ENCODE measurements around the gene MRPL37. TPM values are rescaled to one million over a fixed set of nuclear protein-coding genes. Genes with fewer than 3 reads are reported as not detected.
"Not testable (repeated sequence)": the region's sequence is repeated elsewhere in the genome, so short reads cannot be mapped to it uniquely, and the experiment has no call there.

The MRPL37 gene
- total RNA-seq, 2 experiments from 2014 or later, result 206 to 216 TPM

- Mint-ChIP-seq H3K9me3 (no peaks in the 10 kb centered on the region), H3K27me3 (no peaks in the 10 kb centered on the region), H3K4me1 (peaks cover 7% of the 10 kb centered on the region), H3K4me3 (no peak overlapping the region), H3K27ac (peak overlapping the region; percentile 64), H3K36me3 (peaks cover 19% of the 10 kb centered on the region)
- no peak for DNase-seq
These were observed 21.3 kb downstream of the MRPL37 start for GRCh38 chr1:54221113-54221834.

- peak overlapping the region; percentile 11 for H3K27ac Mint-ChIP-seq
- H3K4me3 Mint-ChIP-seq, result no peak overlapping the region
- no peaks in the 10 kb centered on the region for H3K27me3 Mint-ChIP-seq
- no peak for DNase-seq
- no peaks in the 10 kb centered on the region for H3K9me3 Mint-ChIP-seq
- peaks cover 4% of the 10 kb centered on the region for H3K4me1 Mint-ChIP-seq
- peaks cover 12% of the 10 kb centered on the region for H3K36me3 Mint-ChIP-seq
These were observed 22.0 kb downstream of the MRPL37 start for GRCh38 chr1:54221867-54222484.

- DNase-seq, result no peak
- Mint-ChIP-seq H3K27ac (no peak overlapping the region), H3K36me3 (peaks cover 6% of the 10 kb centered on the region), H3K9me3 (no peaks in the 10 kb centered on the region), H3K4me1 (peaks cover 5% of the 10 kb centered on the region), H3K27me3 (no peaks in the 10 kb centered on the region), H3K4me3 (no peak overlapping the region)
These were observed 22.7 kb downstream of the MRPL37 start for GRCh38 chr1:54222711-54223110.

GRCh38 chr1:54223441-54224202, 23.7 kb downstream of the MRPL37 start:
- no peak for DNase-seq
- Mint-ChIP-seq H3K27ac (no peak overlapping the region), H3K4me3 (no peak overlapping the region), H3K36me3 (peaks cover 3% of the 10 kb centered on the region), H3K4me1 (peaks cover 5% of the 10 kb centered on the region), H3K27me3 (no peaks in the 10 kb centered on the region), H3K9me3 (no peaks in the 10 kb centered on the region)

GRCh38 chr1:54224233-54224632, 24.3 kb downstream of the MRPL37 start:
- H3K27ac Mint-ChIP-seq, result no peak overlapping the region
- peaks cover 6% of the 10 kb centered on the region for H3K36me3 Mint-ChIP-seq
- no peak for DNase-seq
- H3K4me3 Mint-ChIP-seq, result no peak overlapping the region
- H3K9me3 Mint-ChIP-seq, result no peaks in the 10 kb centered on the region
- peaks cover 9% of the 10 kb centered on the region for H3K4me1 Mint-ChIP-seq
- no peaks in the 10 kb centered on the region for H3K27me3 Mint-ChIP-seq

- Mint-ChIP-seq H3K27me3 (no peaks in the 10 kb centered on the region), H3K4me1 (peaks cover 16% of the 10 kb centered on the region), H3K4me3 (no peak overlapping the region), H3K36me3 (peaks cover 4% of the 10 kb centered on the region), H3K27ac (peak overlapping the region; percentile 2), H3K9me3 (no peaks in the 10 kb centered on the region)
- no peak for DNase-seq
These were observed 25.4 kb downstream of the MRPL37 start for GRCh38 chr1:54225378-54225777.

- Mint-ChIP-seq H3K27me3 (no peaks in the 10 kb centered on the region), H3K27ac (peak overlapping the region; percentile 2), H3K4me1 (peaks cover 22% of the 10 kb centered on the region), H3K9me3 (no peaks in the 10 kb centered on the region), H3K36me3 (peaks cover 4% of the 10 kb centered on the region), H3K4me3 (no peak overlapping the region)
- DNase-seq, result no peak
These were observed 26.1 kb downstream of the MRPL37 start for GRCh38 chr1:54225986-54226559.

- DNase-seq, result no peak
- Mint-ChIP-seq H3K9me3 (no peaks in the 10 kb centered on the region), H3K4me1 (peaks cover 24% of the 10 kb centered on the region), H3K36me3 (peaks cover 10% of the 10 kb centered on the region), H3K4me3 (no peak overlapping the region), H3K27ac (no peak overlapping the region), H3K27me3 (no peaks in the 10 kb centered on the region)
These were observed 27.2 kb downstream of the MRPL37 start for GRCh38 chr1:54227091-54227602.

GRCh38 chr1:54227891-54228310, 27.9 kb downstream of the MRPL37 start:
- DNase-seq, result no peak
- H3K4me3 Mint-ChIP-seq, result no peak overlapping the region
- H3K9me3 Mint-ChIP-seq, result no peaks in the 10 kb centered on the region
- H3K4me1 Mint-ChIP-seq, result peaks cover 24% of the 10 kb centered on the region
- no peak overlapping the region for H3K27ac Mint-ChIP-seq
- no peaks in the 10 kb centered on the region for H3K27me3 Mint-ChIP-seq
- H3K36me3 Mint-ChIP-seq, result peaks cover 10% of the 10 kb centered on the region

GRCh38 chr1:54228638-54229079, 28.7 kb downstream of the MRPL37 start:
- Mint-ChIP-seq H3K4me3 (no peak overlapping the region), H3K27me3 (no peaks in the 10 kb centered on the region), H3K4me1 (peaks cover 24% of the 10 kb centered on the region), H3K36me3 (peaks cover 10% of the 10 kb centered on the region), H3K9me3 (no peaks in the 10 kb centered on the region), H3K27ac (no peak overlapping the region)
- no peak for DNase-seq

- H3K9me3 Mint-ChIP-seq, result no peaks in the 10 kb centered on the region
- H3K27ac Mint-ChIP-seq, result peak overlapping the region; percentile 82
- peaks cover 24% of the 10 kb centered on the region for H3K4me1 Mint-ChIP-seq
- H3K4me3 Mint-ChIP-seq, result peak overlapping the region; percentile 25
- H3K36me3 Mint-ChIP-seq, result peaks cover 10% of the 10 kb centered on the region
- peak; percentile 41 for DNase-seq
- H3K27me3 Mint-ChIP-seq, result no peaks in the 10 kb centered on the region
These were observed 29.4 kb downstream of the MRPL37 start for GRCh38 chr1:54229281-54229891.

- peaks cover 15% of the 10 kb centered on the region for H3K36me3 Mint-ChIP-seq
- H3K27ac Mint-ChIP-seq, result peak overlapping the region; percentile 43
- H3K27me3 Mint-ChIP-seq, result no peaks in the 10 kb centered on the region
- no peaks in the 10 kb centered on the region for H3K9me3 Mint-ChIP-seq
- peaks cover 24% of the 10 kb centered on the region for H3K4me1 Mint-ChIP-seq
- H3K4me3 Mint-ChIP-seq, result no peak overlapping the region
- DNase-seq, result peak; percentile 48
These were observed 30.8 kb downstream of the MRPL37 start for GRCh38 chr1:54230507-54231339.

- not testable (repeated sequence) for H3K27me3 Mint-ChIP-seq
- Mint-ChIP-seq H3K36me3 (peaks cover 15% of the 10 kb centered on the region), H3K4me1 (peaks cover 21% of the 10 kb centered on the region)
These were observed 33.2 kb downstream of the MRPL37 start for GRCh38 chr1:54233196-54233595.

GRCh38 chr1:54234284-54234683, 34.3 kb downstream of the MRPL37 start:
- H3K9me3 Mint-ChIP-seq, result no peaks in the 10 kb centered on the region
- H3K27ac Mint-ChIP-seq, result no peak overlapping the region
- DNase-seq, result no peak
- no peaks in the 10 kb centered on the region for H3K27me3 Mint-ChIP-seq
- H3K36me3 Mint-ChIP-seq, result peaks cover 12% of the 10 kb centered on the region
- peaks cover 17% of the 10 kb centered on the region for H3K4me1 Mint-ChIP-seq
- no peak overlapping the region for H3K4me3 Mint-ChIP-seq

More at GRCh38 chr1:54233196-54233595, 33.2 kb downstream of the MRPL37 start:
- DNase-seq, H3K9me3 Mint-ChIP-seq, H3K4me3 Mint-ChIP-seq, H3K27ac Mint-ChIP-seq: not testable (repeated sequence)

Measured in activated naive CD8-positive, alpha-beta T cell treated with anti-CD3 and anti-CD28 coated beads for 36 hours (primary cell).